ENCODE measurements around the gene PDGFB.

Gene PDGFB

DNA sequence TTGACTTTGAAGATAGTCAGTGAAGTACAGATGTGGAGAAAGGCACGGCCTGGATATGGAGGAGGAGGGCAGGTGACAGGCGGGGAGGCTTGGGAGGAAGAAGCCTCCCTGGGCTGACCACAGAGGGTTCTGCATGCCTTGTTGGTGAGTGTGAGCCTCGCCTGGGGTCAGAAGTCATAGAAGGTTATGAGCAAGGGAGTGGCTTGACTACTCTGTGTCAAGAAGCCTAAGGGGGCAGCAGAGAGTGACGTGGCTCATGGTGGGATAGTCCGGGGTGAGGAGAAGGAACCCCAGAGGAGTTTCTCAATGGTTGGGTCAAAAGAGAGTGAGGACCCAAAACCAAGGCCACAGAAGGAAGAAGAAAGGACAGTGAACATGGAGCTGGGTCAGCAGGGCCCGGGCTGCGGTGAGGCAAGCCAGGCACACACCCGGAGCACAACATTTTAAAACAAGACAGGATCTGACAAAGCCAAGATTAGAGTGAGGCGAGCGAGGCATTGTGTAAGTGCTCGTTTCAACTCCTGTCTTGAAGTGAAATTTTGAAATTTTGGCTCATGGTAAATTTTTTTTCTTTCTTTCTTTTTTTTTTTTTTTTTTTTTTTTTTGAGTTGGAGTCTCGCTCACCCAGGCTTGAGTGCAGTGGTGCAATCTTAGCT lies 31.9 kb downstream of the PDGFB start:
- H3K4me3 ChIP-seq (replicated peaks; ENCODE audit: low read depth, low read length), result no peak overlapping the region
- no peaks in the 10 kb centered on the region for H3K36me3 ChIP-seq (ENCODE audit: control insufficient read depth, insufficient read depth, low read length)
- DNase-seq (ENCODE audit: extremely low read depth, insufficient read length), result no peak
- no peaks in the 10 kb centered on the region for H3K27me3 ChIP-seq (replicated peaks; ENCODE audit: control insufficient read depth, insufficient read depth, low read length)
- TF ChIP-seq, protein P1, sequence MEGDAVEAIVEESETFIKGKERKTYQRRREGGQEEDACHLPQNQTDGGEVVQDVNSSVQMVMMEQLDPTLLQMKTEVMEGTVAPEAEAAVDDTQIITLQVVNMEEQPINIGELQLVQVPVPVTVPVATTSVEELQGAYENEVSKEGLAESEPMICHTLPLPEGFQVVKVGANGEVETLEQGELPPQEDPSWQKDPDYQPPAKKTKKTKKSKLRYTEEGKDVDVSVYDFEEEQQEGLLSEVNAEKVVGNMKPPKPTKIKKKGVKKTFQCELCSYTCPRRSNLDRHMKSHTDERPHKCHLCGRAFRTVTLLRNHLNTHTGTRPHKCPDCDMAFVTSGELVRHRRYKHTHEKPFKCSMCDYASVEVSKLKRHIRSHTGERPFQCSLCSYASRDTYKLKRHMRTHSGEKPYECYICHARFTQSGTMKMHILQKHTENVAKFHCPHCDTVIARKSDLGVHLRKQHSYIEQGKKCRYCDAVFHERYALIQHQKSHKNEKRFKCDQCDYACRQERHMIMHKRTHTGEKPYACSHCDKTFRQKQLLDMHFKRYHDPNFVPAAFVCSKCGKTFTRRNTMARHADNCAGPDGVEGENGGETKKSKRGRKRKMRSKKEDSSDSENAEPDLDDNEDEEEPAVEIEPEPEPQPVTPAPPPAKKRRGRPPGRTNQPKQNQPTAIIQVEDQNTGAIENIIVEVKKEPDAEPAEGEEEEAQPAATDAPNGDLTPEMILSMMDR (IDR thresholded peaks at IDR 0.05; ENCODE audit: insufficient read depth, low read length, poor library complexity, severe bottlenecking), result no peak

GRCh38 chr22:39209756-39210155 lies 35.0 kb downstream of the PDGFB start:
- Histone ChIP-seq H3K4me3 (replicated peaks; ENCODE audit: low read depth, low read length) (no peak overlapping the region), H3K27me3 (replicated peaks; ENCODE audit: control insufficient read depth, insufficient read depth, low read length) (no peaks in the 10 kb centered on the region), H3K36me3 (ENCODE audit: control insufficient read depth, insufficient read depth, low read length) (no peaks in the 10 kb centered on the region)
- TF ChIP-seq, protein P1 (IDR thresholded peaks at IDR 0.05; ENCODE audit: insufficient read depth, low read length, poor library complexity, severe bottlenecking), result no peak
- no peak for DNase-seq (ENCODE audit: extremely low read depth, insufficient read length)

DNA sequence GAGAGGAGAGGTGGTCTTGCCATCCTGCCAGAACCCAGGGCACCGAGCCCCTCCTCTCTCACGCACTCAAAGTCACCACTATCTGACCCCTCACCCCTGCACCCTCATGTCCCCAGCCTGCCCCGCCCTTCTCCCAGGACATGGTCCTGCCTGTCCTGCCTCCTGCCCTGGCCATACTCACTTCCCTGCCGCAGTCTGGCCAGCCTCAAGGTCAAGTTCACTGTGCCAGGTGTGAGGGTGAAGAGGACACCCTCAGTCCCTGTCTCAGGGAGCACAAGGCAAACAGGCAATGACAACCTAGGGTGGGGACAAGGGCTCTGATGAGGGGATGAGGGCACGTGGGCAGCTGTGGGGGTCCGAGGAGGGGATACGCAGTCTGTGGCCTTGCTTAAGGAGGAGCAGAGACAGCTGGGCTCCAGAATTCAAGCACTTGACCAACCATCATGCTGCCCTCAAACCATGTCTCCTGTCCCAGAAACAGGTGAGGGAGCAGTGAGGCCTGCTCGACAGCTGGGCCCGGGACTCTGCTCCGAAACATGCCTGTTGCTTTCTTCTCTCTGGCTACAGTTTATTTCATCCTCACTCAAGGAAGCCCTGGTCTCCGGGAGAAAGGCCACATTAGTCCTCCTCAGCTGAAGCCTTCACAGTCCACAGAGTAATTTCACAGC lies 36.6 kb downstream of the PDGFB start:
- H3K27me3 ChIP-seq (replicated peaks; ENCODE audit: control insufficient read depth, insufficient read depth, low read length), result no peaks in the 10 kb centered on the region; the same call in 1 of the 2 replicates
- DNase-seq (ENCODE audit: extremely low read depth, insufficient read length), result no peak
- TF ChIP-seq, protein P1 (IDR thresholded peaks at IDR 0.05; ENCODE audit: insufficient read depth, low read length, poor library complexity, severe bottlenecking), result no peak
- no peaks in the 10 kb centered on the region for H3K36me3 ChIP-seq (ENCODE audit: control insufficient read depth, insufficient read depth, low read length)
- H3K4me3 ChIP-seq (replicated peaks; ENCODE audit: low read depth, low read length), result no peak overlapping the region

- no peak for DNase-seq (ENCODE audit: extremely low read depth, insufficient read length)
- no peak overlapping the region for H3K4me3 ChIP-seq (replicated peaks; ENCODE audit: low read depth, low read length)
- no peaks in the 10 kb centered on the region; the same call in 1 of the 2 replicates for H3K27me3 ChIP-seq (replicated peaks; ENCODE audit: control insufficient read depth, insufficient read depth, low read length)
- H3K36me3 ChIP-seq (ENCODE audit: control insufficient read depth, insufficient read depth, low read length), result no peaks in the 10 kb centered on the region
- TF ChIP-seq, protein P1 (IDR thresholded peaks at IDR 0.05; ENCODE audit: insufficient read depth, low read length, poor library complexity, severe bottlenecking), result no peak
These were observed 37.4 kb downstream of the PDGFB start for GRCh38 chr22:39207141-39208012.

GRCh38 chr22:39206491-39206890 lies 38.3 kb downstream of the PDGFB start:
- Histone ChIP-seq H3K4me3 (replicated peaks; ENCODE audit: low read depth, low read length) (no peak overlapping the region), H3K27me3 (replicated peaks; ENCODE audit: control insufficient read depth, insufficient read depth, low read length) (no peaks in the 10 kb centered on the region; the same call in 1 of the 2 replicates), H3K36me3 (ENCODE audit: control insufficient read depth, insufficient read depth, low read length) (no peaks in the 10 kb centered on the region)
- DNase-seq (ENCODE audit: extremely low read depth, insufficient read length), result no peak
- TF ChIP-seq, protein P1 (IDR thresholded peaks at IDR 0.05; ENCODE audit: insufficient read depth, low read length, poor library complexity, severe bottlenecking), result no peak
